Transverse colon (tissue), 4 donors: ENCODE data around the gene CDH15.

ENCODE experiments used
- CTCF ChIP-seq, 5 experiments: fragments of 200-600 bp in 3 of 5; fragments of 450-650 bp in 2 of 5; sonication (generic) in 3 of 5; IDR thresholded peaks; 1 replicate in 2 of 5; 2 replicates in 3 of 5; pipeline ENCODE4 v1.5.1; 2016 to 2017; ENCODE audit warnings: antibody characterized with exemption in 5 of 5, inconsistent platforms in 3 of 5, mild to moderate bottlenecking in 2 of 5, moderate library complexity in 1 of 5
- EP300 ChIP-seq: sonication (generic); formaldehyde crosslinking; IDR thresholded peaks from one replicate; pipeline ENCODE4 v1.6.1; 2017; ENCODE audit warnings: antibody characterized with exemption, low read depth
- POLR2A ChIP-seq: fragments of 450-650 bp; IDR thresholded peaks from one replicate; pipeline ENCODE4 v1.6.1; 2016; ENCODE audit warnings: antibody characterized with exemption, mild to moderate bottlenecking, moderate library complexity
- POLR2AphosphoS5 ChIP-seq, 3 donors: sonication (generic); formaldehyde crosslinking; IDR thresholded peaks; one replicate each; pipeline ENCODE4 v1.6.1; 2016; ENCODE audit warnings: antibody characterized with exemption in 3 of 3

- TF ChIP-seq CTCF (IDR thresholded peaks at IDR 0.05) (no peak), POLR2A (no peak), POLR2AphosphoS5 (IDR thresholded peaks at IDR 0.05) (no peak), EP300 (no peak)
These were observed 27.1 kb downstream of the CDH15 start for GRCh38 chr16:89198417-89199240.
